Skin of body (tissue), 2 donors: ENCODE results near the gene IGFL3. TPM values are rescaled to one million over a fixed set of nuclear protein-coding genes. Genes with fewer than 3 reads are reported as not detected.
A peak's percentile ranks its signal among the peaks of the same experiment; 100 is the strongest.
"Not testable (repeated sequence)": the region's sequence is repeated elsewhere in the genome, so short reads cannot be mapped to it uniquely, and the experiment has no call there.

Experiments used
- DNase-seq: peaks from one replicate; lab custom pipeline; 2025; lab: John Stamatoyannopoulos, UW
- total RNA-seq: library from RNA; depleted of rRNA; stranded (reverse); fragments of >200 nt; gene quantifications from one replicate; pipeline ENCODE4 v1.2.3, GENCODE V29; 2014

IGFL3 gene
- total RNA-seq, 1 donor from 2014 or later: 5.9 TPM

DNA sequence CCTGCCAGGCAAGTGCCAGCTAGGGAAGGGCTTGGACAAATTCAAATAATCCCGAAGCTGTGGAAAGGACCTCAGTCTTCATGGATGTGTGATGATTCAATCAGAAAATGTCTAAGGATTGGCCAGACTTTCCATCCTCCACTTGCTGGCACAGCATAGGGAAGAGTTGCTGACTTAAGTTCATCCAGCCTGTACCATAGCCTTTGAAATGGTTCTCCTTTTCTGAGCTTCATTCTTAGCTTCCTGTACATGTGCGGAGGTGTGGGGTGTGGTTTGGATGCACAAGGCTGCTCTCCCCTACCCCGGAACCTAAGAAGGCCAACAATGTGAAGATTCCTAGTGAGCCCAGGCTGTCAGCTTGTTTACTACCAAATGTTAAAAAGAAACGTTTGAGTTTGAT is 959 bp upstream of the IGFL3 start:
- DNase-seq: no peak

GRCh38 chr19:46118136-46118535 is 6.4 kb downstream of the IGFL3 start:
- no peak for DNase-seq

- no peak for DNase-seq
These were observed 8.4 kb downstream of the IGFL3 start for GRCh38 chr19:46116121-46116520.

- no peak for DNase-seq
These were observed 8.9 kb downstream of the IGFL3 start for GRCh38 chr19:46115396-46116106.

DNA sequence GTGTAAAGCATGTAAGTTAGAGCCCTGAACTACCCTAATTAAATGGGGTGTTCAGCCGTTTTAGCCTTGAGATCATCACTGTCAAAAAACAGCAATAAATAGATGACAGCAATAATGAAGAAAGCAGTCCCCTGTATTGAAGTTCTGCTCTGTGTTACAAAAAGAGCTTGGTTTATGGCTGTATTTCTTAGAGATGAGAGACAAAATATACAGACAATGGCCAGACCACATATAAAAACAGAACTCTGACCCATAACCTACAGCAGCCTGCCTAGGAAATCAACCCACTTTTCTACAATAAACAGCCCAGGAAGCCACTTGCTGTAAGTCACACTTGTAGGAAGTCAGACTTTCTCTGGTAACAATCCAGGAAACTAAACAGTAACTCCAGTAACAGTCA is 10.8 kb downstream of the IGFL3 start:
- DNase-seq: no peak

- no peak for DNase-seq
These were observed 12.0 kb downstream of the IGFL3 start for GRCh38 chr19:46112527-46112926.

DNA sequence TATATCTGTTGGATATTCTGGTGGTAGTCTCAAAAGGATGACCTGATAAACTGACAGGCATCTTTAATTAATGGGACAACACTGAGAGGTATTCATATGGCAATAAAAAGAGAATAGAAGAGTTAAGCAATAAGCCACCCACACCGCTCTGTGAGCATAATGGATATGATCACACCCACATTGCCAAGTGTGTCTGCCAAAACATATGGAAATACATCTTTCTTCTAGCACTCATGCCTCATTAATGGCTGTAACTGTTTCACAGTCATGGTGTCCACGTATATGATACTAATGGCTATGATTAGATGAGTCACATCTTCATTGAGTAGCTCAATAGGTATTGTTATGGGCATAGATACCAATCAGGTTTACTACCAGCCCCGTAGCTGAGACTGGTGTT is 13.1 kb downstream of the IGFL3 start:
- DNase-seq: no peak

- no peak for DNase-seq
These were observed 14.6 kb downstream of the IGFL3 start for GRCh38 chr19:46109876-46110275.

DNA sequence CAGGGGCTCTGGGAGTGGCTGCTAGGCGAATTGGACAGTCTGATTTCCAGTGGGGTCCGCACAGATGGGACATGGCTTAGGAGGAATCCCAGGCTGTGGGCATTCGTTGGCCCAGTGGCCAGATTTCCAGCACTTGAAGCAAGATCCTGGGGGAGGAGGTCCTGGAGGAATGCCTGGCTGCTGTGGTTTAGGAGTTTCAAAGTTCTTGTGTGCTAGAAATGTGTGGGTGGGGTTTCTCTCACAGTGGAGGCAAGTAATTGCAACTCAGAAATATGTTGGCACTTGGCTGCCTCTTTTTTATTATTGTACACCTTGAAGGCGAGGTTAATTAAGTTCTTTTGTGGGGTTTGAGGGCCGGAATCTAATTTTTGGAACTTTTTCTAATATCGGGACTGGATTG is 17.1 kb downstream of the IGFL3 start:
- DNase-seq: no peak

DNA sequence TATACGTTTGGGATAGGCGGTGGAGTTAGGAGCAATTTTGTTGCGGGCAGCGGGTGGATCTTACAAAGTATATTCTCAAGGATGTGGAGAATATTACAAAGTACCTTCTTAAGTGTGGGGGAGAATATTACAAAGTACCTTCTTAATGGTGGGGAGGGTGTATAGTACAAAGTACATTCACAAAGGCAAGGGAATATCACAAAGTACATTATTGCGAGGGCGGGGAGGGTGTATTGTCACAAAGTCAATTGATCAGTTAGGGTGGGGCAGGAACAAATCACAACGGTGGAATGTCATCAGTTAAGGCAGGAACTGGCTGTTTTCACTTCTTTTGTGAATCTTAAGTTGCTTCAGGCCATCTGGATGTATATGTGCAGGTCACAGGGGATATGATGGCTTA is 22.2 kb downstream of the IGFL3 start:
- not testable (repeated sequence) for DNase-seq

DNA sequence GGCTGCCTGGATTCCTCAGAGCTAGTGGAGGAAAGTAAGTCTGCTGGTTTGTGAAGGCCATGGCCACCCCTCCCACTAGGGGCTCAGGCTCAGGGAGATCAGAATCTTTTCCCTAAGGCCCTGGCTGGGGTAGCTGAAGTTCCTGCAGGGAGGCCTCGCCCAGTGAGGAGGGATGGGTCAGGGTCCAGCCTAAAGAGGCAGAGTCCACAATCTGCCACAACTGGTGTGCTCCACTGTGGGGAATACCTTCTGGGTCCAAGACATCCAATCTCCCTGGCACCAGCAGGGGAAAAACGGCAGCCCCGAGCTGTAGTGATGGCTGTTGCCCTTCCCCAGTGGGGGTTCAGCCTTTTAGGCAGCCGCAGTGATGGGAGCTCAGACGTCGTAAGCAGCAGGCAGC is 23.2 kb downstream of the IGFL3 start:
- no peak for DNase-seq

GRCh38 chr19:46100344-46100743 is 24.1 kb downstream of the IGFL3 start:
- DNase-seq: no peak

- no peak for DNase-seq
These were observed 34.0 kb downstream of the IGFL3 start for GRCh38 chr19:46090444-46090843.

DNA sequence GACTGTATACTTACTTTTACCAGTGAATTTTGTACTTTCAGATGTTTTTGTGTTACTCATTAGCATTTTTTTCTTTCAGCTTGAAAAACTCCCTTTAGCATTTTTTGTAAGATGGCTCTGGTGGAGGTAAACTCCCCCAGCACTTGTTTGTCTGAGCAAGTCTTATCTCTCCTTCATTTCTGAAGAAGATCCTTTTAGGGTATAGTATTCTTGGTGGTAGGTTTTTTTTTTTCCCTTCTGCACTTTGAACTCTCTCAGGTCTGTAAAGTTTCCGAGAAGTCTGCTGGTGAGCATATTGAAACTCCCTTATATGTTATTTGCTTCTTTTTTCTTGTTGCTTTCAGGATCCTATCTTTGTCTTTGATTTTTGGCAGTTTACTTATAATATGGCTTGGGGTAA is 35.1 kb downstream of the IGFL3 start:
- no peak for DNase-seq

DNA sequence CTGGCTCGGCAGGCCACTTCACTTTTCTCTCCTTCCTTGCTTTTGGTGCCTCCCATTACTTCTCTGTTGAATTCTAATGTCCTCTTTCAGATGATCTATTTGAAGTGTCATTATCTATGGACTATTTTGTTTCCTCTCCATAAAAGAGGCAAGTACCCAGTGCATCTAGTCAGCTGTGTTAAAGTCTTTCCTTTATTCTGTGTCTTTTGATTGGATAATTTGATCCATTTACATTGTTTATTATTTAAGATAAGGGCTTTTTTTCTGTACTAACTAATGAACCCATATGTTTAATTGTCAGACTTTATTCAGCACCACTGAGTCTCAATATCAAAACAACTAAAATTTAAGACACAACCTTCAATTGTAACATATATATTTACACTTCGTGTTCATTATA is 36.4 kb downstream of the IGFL3 start:
- no peak for DNase-seq

- DNase-seq: no peak
These were observed 38.6 kb downstream of the IGFL3 start for GRCh38 chr19:46085888-46086287.

GRCh38 chr19:46082728-46083050 is 41.8 kb downstream of the IGFL3 start:
- no peak for DNase-seq

- DNase-seq: no peak
These were observed 42.4 kb downstream of the IGFL3 start for GRCh38 chr19:46081928-46082727.

DNA sequence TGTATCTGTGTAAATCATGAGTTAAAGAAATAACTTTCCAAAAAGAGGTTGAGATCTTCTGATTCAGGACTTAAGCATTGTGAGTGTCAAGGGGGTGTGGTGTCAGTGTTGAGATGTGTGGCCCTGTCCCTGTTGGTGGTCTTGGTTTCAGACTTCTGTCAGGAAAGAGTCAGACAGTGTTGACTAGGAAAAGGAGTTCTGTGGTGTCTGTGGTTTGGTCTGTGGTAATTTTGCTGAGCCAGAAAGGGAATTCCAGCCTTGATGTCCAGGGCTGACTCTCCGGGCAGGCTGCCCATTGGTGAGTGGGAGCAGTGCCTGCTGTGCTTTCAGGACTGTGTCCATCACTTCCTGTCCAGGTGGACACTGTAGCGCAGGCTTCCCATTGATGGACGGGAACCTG is 43.9 kb downstream of the IGFL3 start:
- no peak for DNase-seq

GRCh38 chr19:46079576-46079975 is 44.9 kb downstream of the IGFL3 start:
- peak; percentile 10 for DNase-seq

GRCh38 chr19:46078573-46079332 is 45.7 kb downstream of the IGFL3 start:
- peak; percentile 37 for DNase-seq

DNA sequence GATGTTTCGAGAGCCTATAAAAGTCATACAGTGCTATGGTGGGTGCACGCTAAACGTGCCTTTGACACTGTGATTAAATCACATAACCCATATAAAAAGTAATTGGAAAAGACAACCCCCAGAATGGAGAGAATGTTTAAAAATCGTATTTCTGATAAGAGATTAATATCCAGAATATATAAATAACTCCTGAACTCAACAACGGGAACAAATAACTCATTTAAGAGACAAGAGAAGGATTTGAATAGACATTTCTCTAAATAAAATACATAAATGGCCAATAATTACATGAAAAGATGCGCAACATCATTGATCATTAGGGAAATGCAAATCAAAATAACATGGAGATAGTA is 46.7 kb downstream of the IGFL3 start:
- DNase-seq: no peak
